ENCODE measurements around the gene SUB1.

The SUB1 gene

DNA sequence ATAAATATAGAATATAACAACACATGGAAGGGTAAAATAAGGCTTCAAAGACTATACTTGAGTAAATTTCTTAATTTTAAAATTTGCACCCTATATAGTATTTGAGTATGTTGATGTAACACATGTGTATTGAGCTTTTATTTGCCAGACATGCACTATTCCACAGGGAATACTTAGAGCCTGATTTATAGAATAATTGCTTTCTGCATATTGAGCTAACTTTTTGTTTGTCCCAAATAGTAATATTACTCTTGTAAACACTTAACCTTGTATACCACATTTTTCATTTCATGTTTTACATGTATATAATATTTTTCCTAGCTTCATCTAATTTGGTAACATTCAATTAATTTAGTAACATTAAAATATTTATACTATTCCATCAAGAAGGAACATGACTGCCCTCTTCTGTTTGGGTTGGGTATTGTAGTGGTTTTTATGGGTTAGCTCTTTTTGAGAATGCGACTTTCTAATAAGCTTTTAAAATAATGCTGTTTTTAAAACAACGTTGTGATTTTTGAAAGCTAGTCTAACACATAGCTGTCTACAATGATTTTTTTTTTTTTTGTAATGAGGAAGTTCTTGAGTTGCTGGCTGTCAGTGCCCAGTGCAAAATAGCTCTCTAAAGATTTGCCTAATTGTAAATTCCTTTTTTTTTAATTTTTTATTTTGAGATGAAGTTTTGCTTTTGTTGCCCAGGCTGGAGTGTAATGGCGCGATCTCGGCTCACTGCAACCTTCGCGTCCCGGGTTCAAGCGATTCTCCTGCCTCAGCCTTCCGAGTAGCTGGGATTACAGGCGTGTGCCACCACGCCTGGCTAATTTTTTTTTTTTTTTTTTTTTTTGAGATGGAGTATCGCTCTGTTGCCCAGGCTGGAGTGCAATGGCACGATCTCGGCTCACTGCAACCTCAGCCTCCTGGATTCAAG is 4.8 kb downstream of the SUB1 start (continued):
- TF ChIP-seq BCL11B (tag by site-specific recombination; IDR thresholded peaks at IDR 0.05; ENCODE audit: low read depth) (no peak), YY1 (tag by site-specific recombination; IDR thresholded peaks at IDR 0.05) (no peak), ZFP3 (tag by site-specific recombination; IDR thresholded peaks at IDR 0.05; ENCODE audit: low read depth) (no peak), ZNF585B (tag by site-specific recombination; IDR thresholded peaks at IDR 0.05) (no peak), ZNF544 (tag by site-specific recombination; IDR thresholded peaks at IDR 0.05) (no peak), ZNF654 (tag by site-specific recombination; IDR thresholded peaks at IDR 0.05; ENCODE audit: low read depth) (peak; percentile 77), ZNF302 (tag by site-specific recombination; IDR thresholded peaks at IDR 0.05; ENCODE audit: low read depth) (no peak), ZNF146 (tag by site-specific recombination; IDR thresholded peaks at IDR 0.05) (no peak), ZNF629 (tag by site-specific recombination; IDR thresholded peaks at IDR 0.05) (0 out of 2 replicates have a peak, but pooled peaks have one; percentile 24), ZNF10 (tag by site-specific recombination; IDR thresholded peaks at IDR 0.05) (no peak), ZNF223 (tag by site-specific recombination; IDR thresholded peaks at IDR 0.05) (no peak), ZFP41 (tag by site-specific recombination; IDR thresholded peaks at IDR 0.05; ENCODE audit: borderline replicate concordance) (no peak), ZNF248 (tag by site-specific recombination; IDR thresholded peaks at IDR 0.05) (no peak), ZNF138 (tag by site-specific recombination; IDR thresholded peaks at IDR 0.05; ENCODE audit: borderline replicate concordance) (no peak), ZNF416 (tag by site-specific recombination; IDR thresholded peaks at IDR 0.05) (no peak), WT1 (tag by site-specific recombination; IDR thresholded peaks at IDR 0.05) (no peak), ZNF645 (tag by site-specific recombination; IDR thresholded peaks at IDR 0.05) (no peak), BCL11A (tag by site-specific recombination; IDR thresholded peaks at IDR 0.05; ENCODE audit: low read depth) (no peak), ZBTB44 (tag by site-specific recombination; IDR thresholded peaks at IDR 0.05) (no peak), ZBTB20 (tag by site-specific recombination; IDR thresholded peaks at IDR 0.05) (no peak), ZNF174 (tag by site-specific recombination; IDR thresholded peaks at IDR 0.05) (no peak), GLI4 (tag by site-specific recombination; IDR thresholded peaks at IDR 0.05) (no peak)
- TF ChIP-seq, protein P1, sequence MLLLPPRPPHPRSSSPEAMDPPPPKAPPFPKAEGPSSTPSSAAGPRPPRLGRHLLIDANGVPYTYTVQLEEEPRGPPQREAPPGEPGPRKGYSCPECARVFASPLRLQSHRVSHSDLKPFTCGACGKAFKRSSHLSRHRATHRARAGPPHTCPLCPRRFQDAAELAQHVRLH (tag by site-specific recombination; IDR thresholded peaks at IDR 0.05) = no peak
- TF ChIP-seq, protein P2, sequence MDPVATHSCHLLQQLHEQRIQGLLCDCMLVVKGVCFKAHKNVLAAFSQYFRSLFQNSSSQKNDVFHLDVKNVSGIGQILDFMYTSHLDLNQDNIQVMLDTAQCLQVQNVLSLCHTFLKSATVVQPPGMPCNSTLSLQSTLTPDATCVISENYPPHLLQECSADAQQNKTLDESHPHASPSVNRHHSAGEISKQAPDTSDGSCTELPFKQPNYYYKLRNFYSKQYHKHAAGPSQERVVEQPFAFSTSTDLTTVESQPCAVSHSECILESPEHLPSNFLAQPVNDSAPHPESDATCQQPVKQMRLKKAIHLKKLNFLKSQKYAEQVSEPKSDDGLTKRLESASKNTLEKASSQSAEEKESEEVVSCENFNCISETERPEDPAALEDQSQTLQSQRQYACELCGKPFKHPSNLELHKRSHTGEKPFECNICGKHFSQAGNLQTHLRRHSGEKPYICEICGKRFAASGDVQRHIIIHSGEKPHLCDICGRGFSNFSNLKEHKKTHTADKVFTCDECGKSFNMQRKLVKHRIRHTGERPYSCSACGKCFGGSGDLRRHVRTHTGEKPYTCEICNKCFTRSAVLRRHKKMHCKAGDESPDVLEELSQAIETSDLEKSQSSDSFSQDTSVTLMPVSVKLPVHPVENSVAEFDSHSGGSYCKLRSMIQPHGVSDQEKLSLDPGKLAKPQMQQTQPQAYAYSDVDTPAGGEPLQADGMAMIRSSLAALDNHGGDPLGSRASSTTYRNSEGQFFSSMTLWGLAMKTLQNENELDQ (tag by site-specific recombination; IDR thresholded peaks at IDR 0.05; ENCODE audit: low read depth) = no peak
- TF ChIP-seq, protein P3, sequence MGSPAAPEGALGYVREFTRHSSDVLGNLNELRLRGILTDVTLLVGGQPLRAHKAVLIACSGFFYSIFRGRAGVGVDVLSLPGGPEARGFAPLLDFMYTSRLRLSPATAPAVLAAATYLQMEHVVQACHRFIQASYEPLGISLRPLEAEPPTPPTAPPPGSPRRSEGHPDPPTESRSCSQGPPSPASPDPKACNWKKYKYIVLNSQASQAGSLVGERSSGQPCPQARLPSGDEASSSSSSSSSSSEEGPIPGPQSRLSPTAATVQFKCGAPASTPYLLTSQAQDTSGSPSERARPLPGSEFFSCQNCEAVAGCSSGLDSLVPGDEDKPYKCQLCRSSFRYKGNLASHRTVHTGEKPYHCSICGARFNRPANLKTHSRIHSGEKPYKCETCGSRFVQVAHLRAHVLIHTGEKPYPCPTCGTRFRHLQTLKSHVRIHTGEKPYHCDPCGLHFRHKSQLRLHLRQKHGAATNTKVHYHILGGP (tag by site-specific recombination; IDR thresholded peaks at IDR 0.05) = peak; percentile 81
- TF ChIP-seq, protein P4, sequence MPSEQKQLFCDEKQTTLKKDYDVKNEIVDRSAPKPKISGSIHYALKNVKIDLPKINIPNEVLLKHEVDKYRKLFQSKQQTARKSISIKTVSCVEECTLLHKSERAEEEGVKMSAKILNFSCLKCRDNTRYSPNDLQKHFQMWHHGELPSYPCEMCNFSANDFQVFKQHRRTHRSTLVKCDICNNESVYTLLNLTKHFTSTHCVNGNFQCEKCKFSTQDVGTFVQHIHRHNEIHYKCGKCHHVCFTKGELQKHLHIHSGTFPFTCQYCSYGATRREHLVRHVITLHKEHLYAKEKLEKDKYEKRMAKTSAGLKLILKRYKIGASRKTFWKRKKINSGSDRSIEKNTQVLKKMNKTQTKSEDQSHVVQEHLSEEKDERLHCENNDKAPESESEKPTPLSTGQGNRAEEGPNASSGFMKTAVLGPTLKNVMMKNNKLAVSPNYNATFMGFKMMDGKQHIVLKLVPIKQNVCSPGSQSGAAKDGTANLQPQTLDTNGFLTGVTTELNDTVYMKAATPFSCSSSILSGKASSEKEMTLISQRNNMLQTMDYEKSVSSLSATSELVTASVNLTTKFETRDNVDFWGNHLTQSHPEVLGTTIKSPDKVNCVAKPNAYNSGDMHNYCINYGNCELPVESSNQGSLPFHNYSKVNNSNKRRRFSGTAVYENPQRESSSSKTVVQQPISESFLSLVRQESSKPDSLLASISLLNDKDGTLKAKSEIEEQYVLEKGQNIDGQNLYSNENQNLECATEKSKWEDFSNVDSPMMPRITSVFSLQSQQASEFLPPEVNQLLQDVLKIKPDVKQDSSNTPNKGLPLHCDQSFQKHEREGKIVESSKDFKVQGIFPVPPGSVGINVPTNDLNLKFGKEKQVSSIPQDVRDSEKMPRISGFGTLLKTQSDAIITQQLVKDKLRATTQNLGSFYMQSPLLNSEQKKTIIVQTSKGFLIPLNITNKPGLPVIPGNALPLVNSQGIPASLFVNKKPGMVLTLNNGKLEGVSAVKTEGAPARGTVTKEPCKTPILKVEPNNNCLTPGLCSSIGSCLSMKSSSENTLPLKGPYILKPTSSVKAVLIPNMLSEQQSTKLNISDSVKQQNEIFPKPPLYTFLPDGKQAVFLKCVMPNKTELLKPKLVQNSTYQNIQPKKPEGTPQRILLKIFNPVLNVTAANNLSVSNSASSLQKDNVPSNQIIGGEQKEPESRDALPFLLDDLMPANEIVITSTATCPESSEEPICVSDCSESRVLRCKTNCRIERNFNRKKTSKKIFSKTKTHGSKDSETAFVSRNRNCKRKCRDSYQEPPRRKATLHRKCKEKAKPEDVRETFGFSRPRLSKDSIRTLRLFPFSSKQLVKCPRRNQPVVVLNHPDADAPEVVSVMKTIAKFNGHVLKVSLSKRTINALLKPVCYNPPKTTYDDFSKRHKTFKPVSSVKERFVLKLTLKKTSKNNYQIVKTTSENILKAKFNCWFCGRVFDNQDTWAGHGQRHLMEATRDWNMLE (tag by site-specific recombination; conservative IDR thresholded peaks at IDR 0.05; ENCODE audit: low read depth) = no peak
